Measurements from ENCODE around the gene LIX1L. TPM values are rescaled to one million over a fixed set of nuclear protein-coding genes. Genes with fewer than 3 reads are reported as not detected.

LIX1L gene
- total and polyA plus RNA-seq, 2 donors (not counting 1 experiment from before 2014, with no cell fraction given) = 14.2 to 63.3 TPM

DNA sequence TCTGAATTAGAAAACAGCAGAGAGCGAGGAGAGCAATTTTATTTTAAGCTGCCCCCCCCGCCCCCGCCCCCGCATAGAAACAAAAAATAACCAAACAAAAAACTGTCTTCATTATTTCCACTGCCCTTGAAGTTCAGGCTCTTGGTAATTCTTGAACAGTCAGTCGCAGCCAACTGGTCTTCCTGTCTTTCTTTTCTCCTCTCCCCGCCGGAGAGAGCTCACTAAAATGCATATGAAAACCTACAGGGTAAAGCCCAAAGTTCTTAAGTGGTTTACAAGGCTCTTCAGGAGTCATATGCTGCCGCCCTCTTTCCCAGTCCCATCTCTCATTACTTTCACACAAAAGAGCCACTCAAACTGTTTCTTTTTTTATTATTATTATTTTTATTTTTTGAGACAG, 71.0 kb downstream of the LIX1L start:
- Histone ChIP-seq H3K27me3 (ENCODE audit: control insufficient read depth, insufficient read depth, low read length) (peaks cover 3% of the 10 kb centered on the region), H3K79me2 (ENCODE audit: control insufficient read depth, insufficient read depth, low read length) (no peaks in the 10 kb centered on the region), H3K36me3 (ENCODE audit: control insufficient read depth, insufficient read depth, low read length) (no peaks in the 10 kb centered on the region), H4K20me1 (ENCODE audit: control insufficient read depth, extremely low read depth, insufficient read depth, low read length) (no peaks in the 10 kb centered on the region), H2AFZ (ENCODE audit: low read length) (no peak overlapping the region), H3K9me3 (ENCODE audit: control insufficient read depth, insufficient read depth, low read depth, low read length) (no peaks in the 10 kb centered on the region), H3K4me2 (ENCODE audit: extremely low read depth, insufficient read depth, low read length) (no peak overlapping the region), H3K4me1 (ENCODE audit: control insufficient read depth, extremely low read depth, insufficient read depth, low read length) (peaks cover 11% of the 10 kb centered on the region), H3K9ac (ENCODE audit: insufficient read depth, low read length) (no peak overlapping the region), H3K4me3 (replicated peaks in 1 of 4; ENCODE audit: control extremely low read depth in 1 of 4, insufficient read depth in 1 of 4, low read depth in 3 of 4, low read length in 4 of 4) (no peak overlapping the region), H3K27ac (ENCODE audit: insufficient read depth, low read length) (no peak overlapping the region)
- no peak for DNase-seq (ENCODE audit: low read depth in 2 of 2)
- TF ChIP-seq, protein P1, sequence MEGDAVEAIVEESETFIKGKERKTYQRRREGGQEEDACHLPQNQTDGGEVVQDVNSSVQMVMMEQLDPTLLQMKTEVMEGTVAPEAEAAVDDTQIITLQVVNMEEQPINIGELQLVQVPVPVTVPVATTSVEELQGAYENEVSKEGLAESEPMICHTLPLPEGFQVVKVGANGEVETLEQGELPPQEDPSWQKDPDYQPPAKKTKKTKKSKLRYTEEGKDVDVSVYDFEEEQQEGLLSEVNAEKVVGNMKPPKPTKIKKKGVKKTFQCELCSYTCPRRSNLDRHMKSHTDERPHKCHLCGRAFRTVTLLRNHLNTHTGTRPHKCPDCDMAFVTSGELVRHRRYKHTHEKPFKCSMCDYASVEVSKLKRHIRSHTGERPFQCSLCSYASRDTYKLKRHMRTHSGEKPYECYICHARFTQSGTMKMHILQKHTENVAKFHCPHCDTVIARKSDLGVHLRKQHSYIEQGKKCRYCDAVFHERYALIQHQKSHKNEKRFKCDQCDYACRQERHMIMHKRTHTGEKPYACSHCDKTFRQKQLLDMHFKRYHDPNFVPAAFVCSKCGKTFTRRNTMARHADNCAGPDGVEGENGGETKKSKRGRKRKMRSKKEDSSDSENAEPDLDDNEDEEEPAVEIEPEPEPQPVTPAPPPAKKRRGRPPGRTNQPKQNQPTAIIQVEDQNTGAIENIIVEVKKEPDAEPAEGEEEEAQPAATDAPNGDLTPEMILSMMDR (conservative IDR thresholded peaks at IDR 0.05 in 1 of 2, IDR thresholded peaks at IDR 0.05 in 1 of 2; ENCODE audit: low read depth in 1 of 2, low read length in 2 of 2) = no peak
- no peak for TF ChIP-seq EZH2 (IDR thresholded peaks at IDR 0.05; ENCODE audit: low read length, missing control alignments)

DNA sequence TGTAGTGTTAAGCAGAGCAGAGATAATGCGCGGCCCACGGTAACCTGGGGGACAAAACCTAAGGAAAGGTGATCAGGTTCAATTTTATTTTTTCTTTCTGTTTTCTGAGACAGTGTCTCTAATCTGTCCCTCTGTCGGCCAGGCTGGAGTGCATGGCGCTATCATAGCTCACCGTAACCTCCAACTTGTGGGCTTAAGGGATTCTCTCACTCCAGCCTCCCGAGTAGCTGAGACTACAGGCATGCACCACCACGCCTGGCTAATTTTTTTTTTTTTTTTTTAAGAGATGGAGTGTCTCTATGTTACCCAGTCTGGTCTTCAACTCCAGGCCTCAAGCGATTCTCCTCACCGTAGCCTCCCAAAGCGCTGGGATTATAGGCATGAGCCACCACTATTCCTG, 71.4 kb downstream of the LIX1L start:
- H3K4me2 ChIP-seq (ENCODE audit: extremely low read depth, insufficient read depth, low read length) = peak overlapping the region; percentile 85
- no peaks in the 10 kb centered on the region for H3K36me3 ChIP-seq (ENCODE audit: control insufficient read depth, insufficient read depth, low read length)
- H3K4me1 ChIP-seq (ENCODE audit: control insufficient read depth, extremely low read depth, insufficient read depth, low read length) = peaks cover 7% of the 10 kb centered on the region
- no peaks in the 10 kb centered on the region for H3K79me2 ChIP-seq (ENCODE audit: control insufficient read depth, insufficient read depth, low read length)
- no peaks in the 10 kb centered on the region for H3K9me3 ChIP-seq (ENCODE audit: control insufficient read depth, insufficient read depth, low read depth, low read length)
- H3K27me3 ChIP-seq (ENCODE audit: control insufficient read depth, insufficient read depth, low read length) = peaks cover 3% of the 10 kb centered on the region
- H4K20me1 ChIP-seq (ENCODE audit: control insufficient read depth, extremely low read depth, insufficient read depth, low read length) = no peaks in the 10 kb centered on the region
- peak overlapping the region; percentile 67 to 76 (median 72) for H3K4me3 ChIP-seq (replicated peaks in 1 of 4; ENCODE audit: control extremely low read depth in 1 of 4, insufficient read depth in 1 of 4, low read depth in 3 of 4, low read length in 4 of 4)
- no peak overlapping the region for H3K9ac ChIP-seq (ENCODE audit: insufficient read depth, low read length)
- TF ChIP-seq, protein P1 (conservative IDR thresholded peaks at IDR 0.05 in 1 of 2, IDR thresholded peaks at IDR 0.05 in 1 of 2; ENCODE audit: low read depth in 1 of 2, low read length in 2 of 2) = no peak
- TF ChIP-seq EZH2 (IDR thresholded peaks at IDR 0.05; ENCODE audit: low read length, missing control alignments) = no peak
- H2AFZ ChIP-seq (ENCODE audit: low read length) = peak overlapping the region; percentile 62
- H3K27ac ChIP-seq (ENCODE audit: insufficient read depth, low read length) = no peak overlapping the region
- no peak for DNase-seq (ENCODE audit: low read depth in 2 of 2)

GRCh38 chr1:145885738-145886287, 72.0 kb downstream of the LIX1L start, which contains the start of gene ANKRD35:
Gene ANKRD35 (minus strand): TSS chr1:145885866. CDS start chr1:145885758, 108 bp downstream.
- no peaks in the 10 kb centered on the region for H3K79me2 ChIP-seq (ENCODE audit: control insufficient read depth, insufficient read depth, low read length)
- H3K9me3 ChIP-seq (ENCODE audit: control insufficient read depth, insufficient read depth, low read depth, low read length) = no peaks in the 10 kb centered on the region
- peak within 1 kb of the TSS; percentile 67 to 76 (median 72) for H3K4me3 ChIP-seq (replicated peaks in 1 of 4; ENCODE audit: control extremely low read depth in 1 of 4, insufficient read depth in 1 of 4, low read depth in 3 of 4, low read length in 4 of 4)
- H3K9ac ChIP-seq (ENCODE audit: insufficient read depth, low read length) = peak within 1 kb of the TSS; percentile 23
- H3K27me3 ChIP-seq (ENCODE audit: control insufficient read depth, insufficient read depth, low read length) = peaks cover 3% of the 10 kb centered on the region
- no peaks in the 10 kb centered on the region for H3K36me3 ChIP-seq (ENCODE audit: control insufficient read depth, insufficient read depth, low read length)
- TF ChIP-seq, protein P1 (conservative IDR thresholded peaks at IDR 0.05 in 1 of 2, IDR thresholded peaks at IDR 0.05 in 1 of 2; ENCODE audit: low read depth in 1 of 2, low read length in 2 of 2) = no peak
- no peak for TF ChIP-seq EZH2 (IDR thresholded peaks at IDR 0.05; ENCODE audit: low read length, missing control alignments)
- no peaks in the 10 kb centered on the region for H4K20me1 ChIP-seq (ENCODE audit: control insufficient read depth, extremely low read depth, insufficient read depth, low read length)
- no peak within 1 kb of the TSS for H3K27ac ChIP-seq (ENCODE audit: insufficient read depth, low read length)
- DNase-seq (ENCODE audit: low read depth in 2 of 2) = peak; percentile 42 to 45
- peak within 1 kb of the TSS; percentile 85 for H3K4me2 ChIP-seq (ENCODE audit: extremely low read depth, insufficient read depth, low read length)
- peaks cover 3% of the 10 kb centered on the region for H3K4me1 ChIP-seq (ENCODE audit: control insufficient read depth, extremely low read depth, insufficient read depth, low read length)
- peak within 1 kb of the TSS; percentile 97 for H2AFZ ChIP-seq (ENCODE audit: low read length)
